Lung (tissue), 12 donors: Measurements from ENCODE around the gene UQCRH. TPM values are rescaled to one million over a fixed set of nuclear protein-coding genes. Genes with fewer than 3 reads are reported as not detected.

Source experiments
- ATAC-seq: fragments of 200-7000 bp; cut with Tn5 transposase; one replicate; pipeline ENCODE4 v1.9.1; 2020; ENCODE audit warnings: moderate number of reproducible peaks; ENCODE audit not compliant: insufficient read depth, low FRiP score
- DNase-seq, 3 donors: peaks; one replicate each; pipeline ENCODE4 v3.0.0-alpha.2; 2013 to 2017
- H3K27ac ChIP-seq, 2 donors: one replicate each; pipeline ENCODE4 v1.5.1; 2013; ENCODE audit warnings: mild to moderate bottlenecking in 2 of 2, moderate library complexity in 2 of 2, control low read depth in 1 of 2, inconsistent platforms in 1 of 2, low read depth in 1 of 2, low read length in 1 of 2
- H3K27me3 ChIP-seq, 3 donors: one replicate each; pipeline ENCODE4 v1.5.1; 2013; ENCODE audit warnings: low read length in 2 of 3; ENCODE audit not compliant: control insufficient read depth in 3 of 3, insufficient read depth in 3 of 3
- H3K36me3 ChIP-seq, 4 donors: one replicate each; pipeline ENCODE4 v1.5.1; 2013; ENCODE audit warnings: low read length in 4 of 4, mild to moderate bottlenecking in 1 of 4, moderate library complexity in 1 of 4; ENCODE audit not compliant: control insufficient read depth in 4 of 4, insufficient read depth in 4 of 4
- H3K4me1 ChIP-seq, 5 donors: one replicate each; pipeline ENCODE4 v1.5.1; 2013; ENCODE audit warnings: low read length in 5 of 5, mild to moderate bottlenecking in 2 of 5, moderate library complexity in 1 of 5; ENCODE audit not compliant: control insufficient read depth in 5 of 5, insufficient read depth in 5 of 5
- H3K4me3 ChIP-seq: one replicate; pipeline ENCODE4 v1.5.1; 2013; ENCODE audit warnings: mild to moderate bottlenecking, control low read depth, moderate library complexity
- H3K9ac ChIP-seq, 2 donors: one replicate each; pipeline ENCODE4 v1.5.1; 2013; ENCODE audit warnings: low read length in 2 of 2, control low read depth in 1 of 2; ENCODE audit not compliant: insufficient read depth in 1 of 2
- H3K9me3 ChIP-seq, 4 donors: one replicate each; pipeline ENCODE4 v1.5.1; 2013; ENCODE audit warnings: low read length in 3 of 4, mild to moderate bottlenecking in 1 of 4, moderate library complexity in 1 of 4; ENCODE audit not compliant: control insufficient read depth in 4 of 4, insufficient read depth in 3 of 4
- CTCF ChIP-seq: IDR thresholded peaks from 2 replicates; pipeline ENCODE4 v1.5.1; 2012; ENCODE audit warnings: mild to moderate bottlenecking; ENCODE audit errors: control extremely low read depth, extremely low read depth
- WGBS, 2 donors: extraction: QIAGEN DNeasy Blood & Tissue Kit; methylation state at CpG; one replicate each; pipeline ENCODE4 v1.1.7; 2013; 5-methylcytosine and 5-hydroxymethylcytosine counted together
- polyA plus RNA-seq, 2 donors: library from polyadenylated mRNA; stranded (reverse); fragments of 200-250 nt; gene quantifications; one replicate each; pipeline ENCODE4 v1.2.1, GENCODE V29; 2013
- total RNA-seq, 2 donors: library from RNA; depleted of rRNA in 1 of 2; stranded (reverse); fragments of >200 nt in 1 of 2; gene quantifications; one replicate each; pipeline ENCODE4 v1.2.1, GENCODE V29; 2014 to 2021
- donor health status: control.
- donor health status: control.
- donor health status: Bipolar disorder and iron deficiency.
- donor health status: healthy.
- donor health status: DM: yes; HTN: yes; CAD: no.

Gene UQCRH
- total and polyA plus RNA-seq, 4 donors: 159 to 400 (median 304) TPM

- Histone ChIP-seq H3K36me3 (peaks cover 20 to 34% (median 25%) of the 10 kb centered on the region in 4 donors), H3K27ac (no peak overlapping the region)
- 72 to 83% methylated on average over 16 of the region's 16 CpGs for WGBS, 2 donors
These were observed 6.1 kb downstream of the UQCRH start for GRCh38 chr1:46309401-46310159.

GRCh38 chr1:46310321-46310720, 6.8 kb downstream of the UQCRH start:
- 95 to 96% methylated on average over 4 of the region's 4 CpGs for WGBS, 2 donors
- H3K9ac ChIP-seq: no peak overlapping the region
- peaks cover 22 to 37% (median 26%) of the 10 kb centered on the region in 4 donors for H3K36me3 ChIP-seq
- no peak overlapping the region for H3K4me3 ChIP-seq
- ATAC-seq: no peak
- H3K4me1 ChIP-seq: peaks cover 0 to 6% (median 0%) of the 10 kb centered on the region in 5 donors
- TF ChIP-seq CTCF: no peak
- no peak overlapping the region for H3K27ac ChIP-seq
- no peaks in the 10 kb centered on the region for H3K27me3 ChIP-seq
- no peaks in the 10 kb centered on the region for H3K9me3 ChIP-seq
- DNase-seq: no peak

More at GRCh38 chr1:46309401-46310159, 6.1 kb downstream of the UQCRH start:
- no peaks in the 10 kb centered on the region for H3K27me3 ChIP-seq
- TF ChIP-seq CTCF: no peak
- DNase-seq (no peak), ATAC-seq (no peak)
- H3K9ac ChIP-seq: no peak overlapping the region
- no peaks in the 10 kb centered on the region for H3K9me3 ChIP-seq
- peaks cover 2 to 6% (median 6%) of the 10 kb centered on the region in 5 donors for H3K4me1 ChIP-seq
- H3K4me3 ChIP-seq: no peak overlapping the region

GRCh38 chr1:46315669-46316403, 12.3 kb downstream of the UQCRH start:
- Histone ChIP-seq H3K27ac (no peak overlapping the region), H3K27me3 (no peaks in the 10 kb centered on the region), H3K36me3 (peaks cover 17 to 37% (median 23%) of the 10 kb centered on the region in 4 donors), H3K9me3 (no peaks in the 10 kb centered on the region), H3K4me3 (no peak overlapping the region), H3K4me1 (no peaks in the 10 kb centered on the region), H3K9ac (no peak overlapping the region)
- DNase-seq (no peak), ATAC-seq (no peak)
- 92 to 94% methylated on average over 3 of the region's 3 CpGs for WGBS, 2 donors
- no peak for TF ChIP-seq CTCF
